Activated CD4-positive, CD25-positive, alpha-beta regulatory T cell (primary cell): ENCODE results near the gene SPRR5.

ENCODE experiments used
- DNase-seq, 4 experiments: peaks; one replicate each; lab custom pipeline; 2025; lab: John Stamatoyannopoulos, UW

Gene SPRR5

DNA sequence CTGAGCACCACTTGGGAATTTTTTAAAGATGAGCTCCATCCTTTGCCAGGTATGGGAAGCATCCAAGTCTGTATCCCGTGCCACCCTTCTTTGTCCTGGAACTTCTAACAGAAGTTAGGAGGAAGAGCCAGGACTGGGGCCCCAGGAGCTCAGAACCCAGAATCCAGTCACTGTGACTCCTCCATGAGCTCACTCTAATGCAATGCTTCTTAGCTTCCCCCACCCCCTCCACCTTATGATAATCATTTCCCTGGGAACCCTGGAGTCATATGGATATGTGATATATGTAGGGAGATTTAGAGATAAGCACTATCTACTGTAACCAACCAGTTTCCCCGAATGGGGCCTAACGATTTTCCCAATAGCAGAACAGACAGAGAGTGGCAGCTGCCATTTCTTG lies 758 bp upstream of the SPRR5 start:
- no peak for DNase-seq

DNA sequence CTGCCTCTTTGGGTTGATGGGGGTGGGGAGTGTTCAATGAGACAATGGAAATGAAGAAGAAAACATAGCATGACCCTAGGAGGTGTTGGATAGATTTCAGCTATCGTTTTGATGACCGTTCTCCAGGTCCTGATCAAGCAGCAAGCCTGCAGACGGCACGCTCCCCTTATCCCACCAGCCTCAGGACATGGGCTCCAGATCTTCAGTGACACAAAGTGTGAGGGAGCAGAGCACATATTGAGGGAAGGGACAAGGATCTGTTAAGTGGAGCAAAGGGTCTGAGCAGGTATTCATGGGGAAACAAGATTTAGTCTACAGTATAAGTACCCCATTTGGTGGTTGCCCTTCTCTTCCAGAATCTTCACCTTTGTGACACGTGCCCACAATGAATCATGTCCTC lies 4.7 kb downstream of the SPRR5 start:
- no peak for DNase-seq

DNA sequence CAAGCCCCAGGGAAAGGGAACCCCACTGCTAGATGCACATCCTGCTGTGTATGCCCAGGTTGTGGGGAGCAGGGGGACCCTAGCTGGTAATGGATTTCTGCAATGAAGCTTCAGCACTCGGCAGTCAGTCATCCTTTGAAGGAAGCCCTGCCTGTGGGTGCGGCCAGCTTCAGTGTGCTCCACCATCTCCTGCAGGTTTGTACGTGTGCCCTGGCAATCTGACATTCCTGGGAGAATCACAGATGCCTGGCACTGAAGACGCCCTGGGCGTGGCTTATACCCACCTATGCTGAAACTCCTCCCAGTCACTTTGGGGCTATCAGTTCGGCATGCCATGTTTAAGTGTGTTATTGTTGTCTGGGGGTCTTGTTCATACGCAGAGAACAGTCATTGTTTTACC lies 6.8 kb downstream of the SPRR5 start:
- DNase-seq: no peak

GRCh38 chr1:152954436-152954835 lies 7.4 kb downstream of the SPRR5 start:
- no peak for DNase-seq

GRCh38 chr1:152957561-152957960 lies 10.6 kb downstream of the SPRR5 start:
- DNase-seq: no peak

DNA sequence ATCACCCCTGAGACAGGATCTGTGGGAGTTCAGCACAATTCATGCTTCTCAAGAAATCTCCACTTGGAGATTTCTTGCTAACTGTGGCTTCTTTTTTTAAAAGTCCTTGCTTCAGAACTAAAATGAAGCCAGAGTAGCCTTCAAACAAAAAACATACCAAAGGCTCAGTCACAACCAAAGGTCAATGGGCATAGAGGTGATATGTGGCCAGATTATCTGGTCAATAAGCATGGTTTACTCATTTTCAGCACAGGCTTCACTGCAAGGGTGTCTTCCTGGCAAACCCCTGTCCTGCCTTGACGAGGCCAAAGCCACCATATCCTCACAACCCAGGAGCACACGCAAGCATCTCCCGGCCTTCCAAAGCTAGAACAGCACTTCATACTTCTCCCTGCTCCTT lies 12.3 kb downstream of the SPRR5 start:
- DNase-seq: no peak

DNA sequence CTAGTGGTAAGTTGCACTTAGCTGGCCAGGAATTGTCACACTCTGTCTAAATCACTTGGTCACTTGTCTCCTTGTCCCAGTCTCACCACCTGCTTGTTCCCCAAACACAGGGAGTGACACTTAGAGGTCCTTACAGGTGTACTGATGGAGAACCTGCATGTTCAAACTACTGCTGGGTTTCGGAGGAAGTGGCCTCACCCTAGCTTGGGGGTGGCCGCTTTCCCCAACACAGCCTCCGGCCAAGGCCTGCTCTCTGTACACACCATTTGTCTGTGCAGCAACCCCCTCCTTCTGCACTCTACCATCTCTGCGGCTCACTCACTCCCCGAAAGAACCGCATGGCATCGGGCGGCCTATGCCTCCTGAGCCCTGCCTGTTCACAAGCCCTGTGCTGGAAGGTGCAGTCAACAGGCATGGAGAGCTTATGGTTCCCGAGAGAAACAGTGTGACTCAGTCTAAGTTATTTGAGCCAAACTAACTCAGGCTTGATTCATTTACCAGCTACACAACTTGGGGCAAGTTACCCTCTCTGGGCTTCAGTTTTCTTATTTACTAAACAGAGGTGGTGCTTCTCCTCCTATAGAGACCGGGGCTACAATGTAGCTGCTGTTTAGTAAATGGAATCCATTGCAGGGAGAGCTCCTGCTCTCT lies 12.9 kb downstream of the SPRR5 start:
- no peak for DNase-seq

- no peak for DNase-seq
These were observed 13.5 kb downstream of the SPRR5 start for GRCh38 chr1:152960452-152961044.

GRCh38 chr1:152961226-152961891 lies 14.4 kb downstream of the SPRR5 start:
- no peak for DNase-seq

DNA sequence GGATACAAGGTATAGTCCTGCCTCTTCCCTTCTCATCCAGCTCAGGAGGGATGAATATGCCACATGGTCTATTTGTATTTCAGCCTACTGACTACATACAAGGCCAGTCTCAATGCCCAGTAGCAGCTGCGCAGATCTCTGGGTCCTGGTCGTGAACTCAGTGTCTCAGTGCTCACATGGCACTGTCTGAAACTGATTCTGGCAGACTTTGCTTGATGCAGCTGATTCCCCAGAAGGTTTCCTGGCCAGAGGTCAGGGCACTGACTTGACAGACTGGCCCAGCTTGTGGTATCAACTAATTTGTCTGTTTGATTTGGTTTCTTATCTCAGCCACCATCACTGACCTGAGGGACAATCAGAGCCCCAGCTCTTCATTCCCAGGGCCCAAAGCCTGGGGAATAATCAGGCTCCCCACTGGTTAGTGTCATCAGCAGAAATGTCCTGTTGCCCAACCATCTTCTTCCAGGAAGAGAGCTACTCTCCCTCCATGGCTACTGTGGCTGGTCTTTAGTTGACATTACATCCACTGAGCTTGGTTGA lies 15.9 kb downstream of the SPRR5 start:
- no peak for DNase-seq

GRCh38 chr1:152964536-152964935 lies 17.5 kb downstream of the SPRR5 start:
- no peak for DNase-seq

DNA sequence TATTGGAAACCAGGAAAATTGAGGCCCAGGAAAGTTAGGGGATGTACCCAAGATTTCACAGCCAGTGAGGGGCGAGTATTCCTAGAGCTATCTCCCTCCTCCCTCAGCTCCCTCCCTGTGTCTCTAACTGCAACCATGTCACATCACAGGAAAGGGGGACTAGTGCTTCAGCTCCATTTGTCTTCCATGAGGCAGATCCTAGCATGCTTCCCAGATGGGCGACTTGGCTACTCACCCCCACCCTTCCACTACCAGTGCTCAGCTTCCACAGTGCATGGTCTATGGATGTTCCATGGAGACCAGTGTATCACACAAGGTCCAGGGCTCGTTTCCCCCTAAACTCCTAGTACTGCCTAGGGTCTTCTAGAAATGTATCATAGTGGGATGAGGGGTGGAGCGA lies 18.8 kb downstream of the SPRR5 start:
- DNase-seq: no peak

DNA sequence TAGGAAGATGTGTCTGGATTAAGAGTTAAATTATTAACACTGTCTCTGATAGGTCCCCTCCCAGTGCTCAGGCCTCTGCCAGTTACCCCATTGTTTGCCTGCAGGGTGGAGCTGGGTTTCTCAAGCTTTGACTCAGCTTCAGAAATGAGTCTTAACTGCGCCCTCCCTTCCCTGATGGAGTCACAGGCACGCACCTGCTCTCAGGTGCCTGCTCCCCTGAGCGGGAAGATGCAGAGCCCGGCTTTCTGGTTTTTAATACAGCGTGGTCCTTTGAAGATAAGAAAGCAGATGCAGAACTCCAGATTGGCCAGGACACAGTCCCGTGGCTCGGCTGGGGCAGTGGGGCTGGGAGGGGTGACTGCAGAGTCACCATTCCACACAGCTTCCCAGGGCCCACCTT lies 20.2 kb downstream of the SPRR5 start:
- DNase-seq: no peak

GRCh38 chr1:152968248-152968647 lies 21.2 kb downstream of the SPRR5 start:
- DNase-seq: no peak

- no peak for DNase-seq
These were observed 22.0 kb downstream of the SPRR5 start for GRCh38 chr1:152969036-152969435.

DNA sequence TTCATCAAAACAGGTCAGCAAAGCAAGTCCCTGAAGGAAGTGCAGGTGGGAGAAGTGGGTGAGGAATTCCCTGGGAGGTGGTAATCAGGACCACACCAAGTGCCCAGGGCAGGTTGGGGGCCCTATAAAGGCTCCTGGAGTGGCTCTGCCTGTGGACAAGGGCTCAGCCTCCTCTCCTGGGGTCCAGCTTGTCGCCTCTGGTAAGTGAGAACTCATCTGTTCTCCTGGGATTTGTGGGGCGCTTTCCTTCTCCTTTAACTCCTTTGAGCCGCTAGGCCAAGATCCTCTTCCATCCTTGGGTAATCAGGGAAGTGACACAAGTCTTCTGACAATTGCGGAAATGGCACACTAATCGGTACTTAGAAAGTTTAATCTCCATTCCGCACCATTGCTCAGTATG lies 23.5 kb downstream of the SPRR5 start, which contains the start of gene SPRR4:
SPRR4 (plus strand) TSS at position 154 of the 400 bp plus-strand sequence. CDS start 1,243 bp downstream, outside the sequence.
- DNase-seq: no peak

- no peak for DNase-seq
These were observed 25.3 kb downstream of the SPRR5 start for GRCh38 chr1:152972196-152972886.

DNA sequence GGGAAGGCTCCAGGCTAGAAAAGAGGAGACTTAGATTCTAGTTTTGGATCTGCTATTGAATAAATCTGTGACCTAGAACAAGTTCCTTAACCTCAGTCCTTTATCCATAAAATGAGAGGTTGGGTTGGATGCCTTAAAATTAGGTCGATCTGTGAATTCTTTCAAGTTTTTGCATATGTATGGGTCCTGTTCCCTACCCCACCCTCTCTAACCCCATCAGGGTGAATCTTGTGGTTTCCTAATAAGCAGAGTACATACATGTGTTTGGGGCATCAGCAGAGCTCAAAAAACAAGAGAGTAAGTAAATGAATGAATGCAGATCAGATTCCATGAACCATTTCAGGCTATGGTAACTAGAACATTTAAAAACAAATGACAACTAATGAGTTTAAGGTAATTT lies 29.7 kb downstream of the SPRR5 start:
- no peak for DNase-seq

- no peak for DNase-seq
These were observed 30.6 kb downstream of the SPRR5 start for GRCh38 chr1:152977614-152978013.

DNA sequence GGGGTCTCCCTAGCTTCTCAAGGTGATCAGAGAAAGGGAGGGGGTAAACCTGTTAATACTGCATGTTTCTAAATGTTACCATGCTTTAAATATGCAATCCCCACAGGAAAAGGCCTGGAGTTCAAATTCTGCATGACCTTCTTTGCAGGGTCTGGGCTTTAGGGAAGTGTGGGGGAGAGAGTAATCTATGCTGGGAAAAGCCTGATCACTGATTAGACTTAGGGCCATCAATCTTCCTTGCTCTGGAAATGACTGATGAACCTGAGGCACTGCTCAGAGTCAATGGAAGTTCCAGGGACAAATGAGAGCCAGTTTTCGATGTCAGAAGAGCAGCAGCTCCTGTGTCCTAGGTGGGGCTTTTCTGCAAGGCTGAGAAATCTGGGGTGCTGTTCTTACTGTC lies 33.7 kb downstream of the SPRR5 start:
- DNase-seq: no peak

- no peak for DNase-seq
These were observed 34.3 kb downstream of the SPRR5 start for GRCh38 chr1:152981146-152981871.

DNA sequence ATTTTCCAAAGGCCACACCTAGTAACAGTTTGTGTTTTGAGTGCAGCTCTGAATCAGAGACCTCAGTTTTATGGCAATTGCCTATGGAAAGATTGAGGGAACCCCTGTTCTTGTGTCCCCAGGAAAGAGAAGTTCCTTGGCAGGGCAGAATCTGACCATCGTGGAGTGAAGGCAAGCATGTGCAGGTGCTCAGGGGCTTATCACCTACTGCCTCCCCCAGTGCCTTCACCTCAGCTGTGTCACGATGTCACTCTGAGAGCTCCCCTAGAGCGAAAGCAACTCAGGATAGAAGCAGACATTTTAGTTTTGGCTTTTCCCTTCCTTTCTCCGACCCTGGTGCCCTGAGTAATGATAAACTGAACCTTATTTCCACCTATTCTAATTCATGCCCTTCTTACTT lies 35.1 kb downstream of the SPRR5 start:
- no peak for DNase-seq
